Smooth muscle cell (in vitro differentiated cells): ENCODE measurements around the gene CELA1. TPM values are rescaled to one million over a fixed set of nuclear protein-coding genes. Genes with fewer than 3 reads are reported as not detected.
"Not testable (repeated sequence)": the region's sequence is repeated elsewhere in the genome, so short reads cannot be mapped to it uniquely, and the experiment has no call there.

Experiments used
- DNase-seq: peaks from one replicate; lab custom pipeline; 2025; ENCODE audit not compliant: unreplicated experiment; lab: John Stamatoyannopoulos, UW
- H2AFZ ChIP-seq: fragments of 200-600 bp; sonication (generic); 2 replicates; pipeline ENCODE4 v1.6.0; 2016; ENCODE audit warnings: antibody characterized with exemption, low read depth, mild to moderate bottlenecking
- H3F3A ChIP-seq: fragments of 200-600 bp; sonication (generic); 2 replicates; pipeline ENCODE4 v1.6.0; 2017; ENCODE audit warnings: antibody characterized with exemption, low read depth
- H3K27ac ChIP-seq: fragments of 200-600 bp; sonication (generic); 2 replicates; pipeline ENCODE4 v1.5.1; 2016; ENCODE audit warnings: low read depth, mild to moderate bottlenecking
- H3K27me3 ChIP-seq: fragments of 200-600 bp; sonication (generic); 2 replicates; pipeline ENCODE4 v1.6.1; 2016; ENCODE audit warnings: low read depth, mild to moderate bottlenecking
- H3K36me3 ChIP-seq: fragments of 200-600 bp; sonication (generic); 2 replicates; pipeline ENCODE4 v1.5.1; 2016; ENCODE audit warnings: low read depth
- H3K4me1 ChIP-seq: fragments of 200-600 bp; sonication (generic); 2 replicates; pipeline ENCODE4 v1.5.1; 2016; ENCODE audit warnings: low read depth
- H3K4me2 ChIP-seq: fragments of 200-600 bp; sonication (generic); 2 replicates; pipeline ENCODE4 v1.6.0; 2016; ENCODE audit warnings: mild to moderate bottlenecking
- H3K4me3 ChIP-seq: fragments of 200-600 bp; sonication (generic); 2 replicates; pipeline ENCODE4 v1.5.1; 2016; ENCODE audit warnings: mild to moderate bottlenecking
- H3K79me2 ChIP-seq: fragments of 200-600 bp; sonication (generic); 2 replicates; pipeline ENCODE4 v1.6.0; 2016; ENCODE audit warnings: low read depth, mild to moderate bottlenecking
- H3K9ac ChIP-seq: fragments of 200-600 bp; sonication (generic); 2 replicates; pipeline ENCODE4 v1.6.0; 2016; ENCODE audit warnings: low read depth
- H3K9me3 ChIP-seq: fragments of 200-600 bp; sonication (generic); replicated peaks from 2 replicates; pipeline ENCODE4 v1.5.1; 2016; ENCODE audit warnings: low read depth
- H4K20me1 ChIP-seq: fragments of 200-600 bp; sonication (generic); 2 replicates; pipeline ENCODE4 v1.6.0; 2016; ENCODE audit warnings: low read depth
- CTCF ChIP-seq: fragments of 200-600 bp; sonication (generic); IDR thresholded peaks from 2 replicates; pipeline ENCODE4 v1.5.1; 2017; ENCODE audit warnings: borderline replicate concordance, mild to moderate bottlenecking, antibody characterized with exemption; ENCODE audit not compliant: insufficient read depth, poor library complexity, severe bottlenecking
- WGBS: methylation state at CpG from one replicate; pipeline ENCODE4 v1.1.7; 2016; ENCODE audit warnings: low lambda C conversion rate; 5-methylcytosine and 5-hydroxymethylcytosine counted together
- polyA plus RNA-seq: library from polyadenylated mRNA; unstranded; fragments of >200 nt; fragmentation: Nextera tagmentation; extraction: Ambion mirVana; gene quantifications from 2 replicates; pipeline ENCODE4 v1.2.1, GENCODE V29; 2016
- total RNA-seq: library from RNA; depleted of rRNA; stranded (reverse); fragments of >200 nt; gene quantifications from 2 replicates; pipeline ENCODE4 v1.2.3, GENCODE V29; 2014

CELA1 gene
- total and polyA plus RNA-seq, 2 experiments from 2014 or later, result not detected

DNA sequence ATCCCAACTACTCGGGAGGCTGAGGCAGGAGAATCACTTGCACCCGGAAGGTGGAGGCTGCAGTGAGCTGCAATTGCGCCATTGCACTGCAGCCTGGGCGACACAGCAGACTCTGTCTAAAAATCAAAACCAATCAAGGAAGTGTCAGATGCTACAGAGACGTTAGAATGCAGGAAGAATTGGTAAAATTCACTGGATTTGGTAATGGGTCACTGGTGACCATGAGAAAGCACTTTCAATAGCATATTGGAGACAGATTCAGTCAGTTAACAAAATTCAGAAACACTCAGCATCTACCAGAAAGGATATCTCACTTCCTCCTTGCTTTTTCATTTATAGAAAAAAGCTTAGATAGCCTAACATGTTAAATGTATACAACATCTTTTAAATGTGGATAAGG, 40.0 kb downstream of the CELA1 start:
- H3K4me1 ChIP-seq, result no peaks in the 10 kb centered on the region
- no peak overlapping the region for H3K27ac ChIP-seq
- no peak overlapping the region for H3K9ac ChIP-seq
- 93% methylated on average over 5 of the region's 5 CpGs for WGBS
- TF ChIP-seq CTCF, result no peak
- H3F3A ChIP-seq, result no peaks in the 10 kb centered on the region
- H3K9me3 ChIP-seq, result no peaks in the 10 kb centered on the region
- no peaks in the 10 kb centered on the region for H3K79me2 ChIP-seq
- H3K4me3 ChIP-seq, result no peak overlapping the region
- no peaks in the 10 kb centered on the region for H3K27me3 ChIP-seq
- H3K4me2 ChIP-seq, result no peak overlapping the region
- H3K36me3 ChIP-seq, result no peaks in the 10 kb centered on the region
- H4K20me1 ChIP-seq, result no peaks in the 10 kb centered on the region
- no peak overlapping the region for H2AFZ ChIP-seq
- no peak for DNase-seq

DNA sequence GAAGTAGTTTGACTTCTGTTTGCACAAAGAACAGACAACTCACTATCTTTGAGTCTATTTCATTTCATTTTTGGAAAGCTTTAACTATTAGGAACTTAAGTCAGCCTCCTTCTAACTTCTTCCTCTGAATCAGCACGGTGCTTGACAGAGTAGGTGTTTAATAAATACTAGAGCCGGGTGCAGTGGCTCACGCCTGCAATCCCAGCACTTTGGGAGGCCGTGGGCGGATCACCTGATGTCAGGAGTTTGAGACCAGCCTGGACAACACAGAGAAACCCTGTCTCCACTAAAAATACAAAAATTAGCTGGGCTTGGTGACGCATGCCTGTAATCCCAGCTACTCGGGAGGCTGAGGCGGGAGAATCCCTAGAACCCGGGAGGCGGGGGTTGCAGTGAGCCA, 45.7 kb downstream of the CELA1 start:
- H3K4me3 ChIP-seq, H3K4me1 ChIP-seq, H3K9ac ChIP-seq, DNase-seq, H3K27ac ChIP-seq, H3K27me3 ChIP-seq, H3K4me2 ChIP-seq, H3F3A ChIP-seq, H3K79me2 ChIP-seq, H3K9me3 ChIP-seq, H3K36me3 ChIP-seq, H4K20me1 ChIP-seq: not testable (repeated sequence)
- 65% methylated on average over 10 of the region's 10 CpGs for WGBS
- peak overlapping the region; percentile 15 for H2AFZ ChIP-seq

- Histone ChIP-seq H3K79me2 (no peaks in the 10 kb centered on the region), H3K9ac (no peak overlapping the region), H3K4me2 (no peak overlapping the region), H3K4me1 (peaks cover 7% of the 10 kb centered on the region), H4K20me1 (no peaks in the 10 kb centered on the region), H3K27ac (no peak overlapping the region), H3K36me3 (no peaks in the 10 kb centered on the region), H3K27me3 (no peaks in the 10 kb centered on the region), H3F3A (no peaks in the 10 kb centered on the region), H2AFZ (no peak overlapping the region), H3K9me3 (no peaks in the 10 kb centered on the region), H3K4me3 (no peak overlapping the region)
- DNase-seq, result no peak
- WGBS, result 82% methylated on average over 5 of the region's 5 CpGs
- TF ChIP-seq CTCF, result no peak
Measured at GRCh38 chr12:51295651-51296050, 50.8 kb downstream of the CELA1 start.

DNA sequence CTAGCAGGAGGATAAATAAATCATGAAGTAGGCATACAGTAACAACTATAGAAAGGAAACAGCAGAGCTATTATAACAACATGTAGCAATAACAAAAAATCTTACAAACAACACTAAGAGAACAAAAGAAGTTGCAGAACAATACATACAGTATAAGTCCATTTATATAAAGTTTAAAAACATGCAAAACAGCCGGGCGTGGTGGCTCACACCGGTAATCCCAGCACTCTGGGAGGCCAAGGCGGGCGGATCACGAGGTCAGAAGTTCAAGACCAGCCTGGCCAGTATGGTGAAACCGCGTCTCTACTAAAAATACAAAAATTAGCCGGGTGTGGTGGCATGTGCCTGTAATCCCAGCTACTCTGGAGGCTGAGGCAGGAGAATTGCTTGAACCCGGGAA, 52.4 kb downstream of the CELA1 start:
- H2AFZ ChIP-seq, H3K79me2 ChIP-seq, H4K20me1 ChIP-seq, H3K4me3 ChIP-seq, H3K27ac ChIP-seq, H3K27me3 ChIP-seq, H3K4me2 ChIP-seq, H3K4me1 ChIP-seq, DNase-seq, H3K9ac ChIP-seq, H3F3A ChIP-seq, H3K36me3 ChIP-seq, H3K9me3 ChIP-seq: not testable (repeated sequence)
- WGBS, result 94% methylated on average over 10 of the region's 10 CpGs

GRCh38 chr12:51293696-51294095, 52.8 kb downstream of the CELA1 start:
- Histone ChIP-seq H3K4me2 (no peak overlapping the region), H4K20me1 (no peaks in the 10 kb centered on the region), H3K27ac (no peak overlapping the region), H3K79me2 (no peaks in the 10 kb centered on the region), H2AFZ (no peak overlapping the region), H3K27me3 (no peaks in the 10 kb centered on the region), H3K36me3 (no peaks in the 10 kb centered on the region), H3K9me3 (no peaks in the 10 kb centered on the region), H3K9ac (no peak overlapping the region), H3K4me3 (no peak overlapping the region), H3K4me1 (peaks cover 7% of the 10 kb centered on the region), H3F3A (no peaks in the 10 kb centered on the region)
- no peak for TF ChIP-seq CTCF
- no peak for DNase-seq

DNA sequence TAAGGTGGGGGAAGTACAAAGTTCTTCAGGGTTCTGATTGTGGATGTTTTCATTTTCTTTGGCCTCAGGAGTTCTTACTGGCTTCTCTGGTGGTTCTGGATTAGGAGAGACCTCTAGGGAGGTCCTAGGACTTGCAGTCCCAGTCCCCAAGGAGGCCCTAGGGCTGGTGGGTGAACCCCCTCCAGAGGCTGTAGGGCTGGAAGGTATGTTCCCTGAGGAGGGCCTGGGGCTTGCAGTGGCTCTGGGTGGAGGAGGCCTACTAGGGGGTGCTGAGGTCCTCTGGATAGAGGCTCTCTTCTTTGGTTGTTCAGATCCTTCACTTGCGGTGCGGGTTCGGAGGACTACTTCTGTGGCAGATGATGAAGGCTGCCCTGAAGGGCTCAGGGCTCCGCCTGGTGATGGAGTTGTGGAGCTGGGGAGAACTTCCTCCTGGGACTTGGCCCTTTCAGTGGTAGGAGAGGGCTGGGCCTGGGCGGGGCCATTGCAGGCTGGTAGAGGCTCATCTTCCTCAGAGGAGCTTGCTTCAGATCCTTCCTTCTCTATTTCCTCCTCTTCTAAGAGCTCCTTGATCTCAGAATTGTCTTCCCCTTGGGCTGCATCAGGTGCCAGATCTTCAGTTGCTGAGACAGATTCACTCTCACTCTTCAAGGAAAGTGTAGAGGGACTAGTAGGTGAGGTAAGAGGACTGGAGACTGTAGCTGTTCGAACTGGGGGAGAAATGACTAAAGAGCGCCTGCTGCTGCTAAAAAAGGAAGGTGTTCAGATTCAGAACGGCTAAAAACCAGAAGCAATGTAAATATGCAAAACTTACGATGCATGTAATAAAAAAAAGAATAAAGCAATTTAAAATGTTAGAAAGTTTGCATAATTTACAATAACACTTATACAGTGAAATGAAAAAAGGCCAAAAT, 54.6 kb downstream of the CELA1 start:
- 93% methylated on average over 9 of the region's 9 CpGs for WGBS
- DNase-seq, result not testable (repeated sequence)

More for the DNA sequence above, 54.6 kb downstream of the CELA1 start:
- not testable (repeated sequence) for H3K79me2 ChIP-seq, H4K20me1 ChIP-seq, H3K27me3 ChIP-seq, H3K9me3 ChIP-seq, H3K27ac ChIP-seq, H3K4me1 ChIP-seq, H3K36me3 ChIP-seq, H3K4me2 ChIP-seq, H3F3A ChIP-seq, H2AFZ ChIP-seq, H3K4me3 ChIP-seq, H3K9ac ChIP-seq
